BJ (cell line): ENCODE measurements around the gene TBC1D9B. TPM values are rescaled to one million over a fixed set of nuclear protein-coding genes. Genes with fewer than 3 reads are reported as not detected.

Source experiments
- CTCF ChIA-PET: fragments of 350-600 bp; formaldehyde crosslinking; extraction: SDS; loops from one replicate; lab custom pipeline; 2021; ENCODE audit warnings: antibody characterized with exemption, inconsistent platforms; lab: Yijun Ruan, JAX
- POLR2A ChIA-PET: fragments of 300-600 bp; sonication (Branson Sonifier 250); formaldehyde crosslinking; extraction: SDS; loops from one replicate; lab custom pipeline; 2021; ENCODE audit warnings: antibody characterized with exemption; lab: Charles Lee
- DNase-seq: peaks from one replicate; pipeline ENCODE4 v3.0.0-alpha.2; 2011; ENCODE audit warnings: low read depth
- H3K27me3 ChIP-seq: 2 replicates; pipeline ENCODE4 v1.6.0; 2011; ENCODE audit warnings: low read length; ENCODE audit not compliant: control insufficient read depth, insufficient read depth
- H3K36me3 ChIP-seq: 2 replicates; pipeline ENCODE4 v1.5.1; 2011; ENCODE audit warnings: low read length; ENCODE audit not compliant: control insufficient read depth, insufficient read depth
- H3K4me3 ChIP-seq: 2 replicates; pipeline ENCODE4 v1.5.1; 2011; ENCODE audit warnings: low read depth, mild to moderate bottlenecking, control low read depth, low read length
- polyA plus RNA-seq: library from polyadenylated mRNA; depleted of rRNA; stranded (reverse); fragments of >200 nt; gene quantifications from 2 replicates; pipeline ENCODE4 v1.2.3, GENCODE V29; 2011
- TF ChIP-seq, protein P1 (sequence below): IDR thresholded peaks from 2 replicates; pipeline ENCODE4 v1.5.1; 2011; ENCODE audit warnings: low read depth, mild to moderate bottlenecking, control low read depth, inconsistent platforms, low read length, moderate library complexity; ENCODE audit not compliant: insufficient read depth

Gene TBC1D9B
- polyA plus RNA-seq, 1 experiment: 89.0 TPM

DNA sequence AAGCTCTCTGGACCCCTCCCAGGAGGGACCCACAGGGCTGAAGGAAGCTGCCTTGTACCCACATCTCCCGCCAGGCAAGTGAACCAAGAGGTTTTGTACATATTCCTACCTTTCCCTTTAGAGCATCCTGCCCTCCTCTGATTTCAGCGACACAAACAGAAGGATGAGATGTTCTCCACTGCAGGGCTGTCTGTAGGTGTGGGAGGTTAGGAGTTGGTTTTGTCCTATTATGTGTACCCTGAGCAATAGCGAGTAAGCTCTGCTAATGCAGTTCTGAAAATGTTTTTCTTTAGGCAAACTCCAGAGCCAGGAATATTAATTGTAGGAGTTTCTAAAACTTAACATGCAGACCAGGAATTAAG is 74.0 kb downstream of the TBC1D9B start:
- no peak for DNase-seq
- TF ChIP-seq, protein P1, sequence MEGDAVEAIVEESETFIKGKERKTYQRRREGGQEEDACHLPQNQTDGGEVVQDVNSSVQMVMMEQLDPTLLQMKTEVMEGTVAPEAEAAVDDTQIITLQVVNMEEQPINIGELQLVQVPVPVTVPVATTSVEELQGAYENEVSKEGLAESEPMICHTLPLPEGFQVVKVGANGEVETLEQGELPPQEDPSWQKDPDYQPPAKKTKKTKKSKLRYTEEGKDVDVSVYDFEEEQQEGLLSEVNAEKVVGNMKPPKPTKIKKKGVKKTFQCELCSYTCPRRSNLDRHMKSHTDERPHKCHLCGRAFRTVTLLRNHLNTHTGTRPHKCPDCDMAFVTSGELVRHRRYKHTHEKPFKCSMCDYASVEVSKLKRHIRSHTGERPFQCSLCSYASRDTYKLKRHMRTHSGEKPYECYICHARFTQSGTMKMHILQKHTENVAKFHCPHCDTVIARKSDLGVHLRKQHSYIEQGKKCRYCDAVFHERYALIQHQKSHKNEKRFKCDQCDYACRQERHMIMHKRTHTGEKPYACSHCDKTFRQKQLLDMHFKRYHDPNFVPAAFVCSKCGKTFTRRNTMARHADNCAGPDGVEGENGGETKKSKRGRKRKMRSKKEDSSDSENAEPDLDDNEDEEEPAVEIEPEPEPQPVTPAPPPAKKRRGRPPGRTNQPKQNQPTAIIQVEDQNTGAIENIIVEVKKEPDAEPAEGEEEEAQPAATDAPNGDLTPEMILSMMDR: no peak
- H3K27me3 ChIP-seq: no peaks in the 10 kb centered on the region
- H3K4me3 ChIP-seq: no peak overlapping the region
- POLR2A ChIA-PET: no interaction called here
- CTCF ChIA-PET: no interaction called here
- peaks cover 58% of the 10 kb centered on the region for H3K36me3 ChIP-seq

DNA sequence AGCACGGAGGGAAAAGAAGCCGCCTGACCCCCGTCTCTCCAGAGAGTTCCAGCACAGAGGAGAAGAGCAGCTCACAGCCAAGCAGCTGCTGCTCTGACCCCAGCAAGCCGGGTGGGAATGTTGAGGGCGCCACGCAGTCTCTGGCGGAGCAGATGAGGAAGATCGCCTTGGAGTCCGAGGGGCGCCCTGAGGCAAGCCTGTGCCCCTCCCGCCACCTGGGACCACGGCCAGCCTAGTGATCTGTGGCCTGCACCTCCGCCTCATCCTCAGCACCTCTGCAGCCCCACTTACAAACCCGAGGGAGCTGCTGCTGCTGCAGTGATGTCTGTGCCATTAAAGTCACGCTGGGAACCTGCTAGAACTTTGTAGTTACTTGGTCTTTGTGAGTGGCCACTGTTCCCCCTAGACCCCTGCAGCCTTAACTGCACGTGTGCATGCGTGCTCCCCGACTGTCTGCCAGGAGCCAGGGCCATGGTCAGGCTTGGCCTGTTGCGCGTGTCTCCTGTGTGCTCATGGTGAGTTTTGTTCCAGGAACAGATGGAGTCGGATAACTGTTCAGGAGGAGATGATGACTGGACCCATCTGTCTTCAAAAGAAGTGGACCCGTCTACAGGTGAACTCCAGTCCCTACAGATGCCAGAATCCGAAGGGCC is 74.5 kb downstream of the TBC1D9B start:
- ChIA-PET POLR2A (interaction anchor here (1.0 kb wide), 1 partner anchor 11 kb away, joined by 3 read pairs; no protein-coding TSS in a partner anchor), CTCF (interaction anchor here (0.8 kb wide), 1 partner anchor 13 kb away, joined by 3 read pairs; the partner anchor contains the start of gene SQSTM1)
- DNase-seq: no peak
- Histone ChIP-seq H3K36me3 (peaks cover 59% of the 10 kb centered on the region), H3K27me3 (no peaks in the 10 kb centered on the region), H3K4me3 (no peak overlapping the region)
- TF ChIP-seq, protein P1: no peak

DNA sequence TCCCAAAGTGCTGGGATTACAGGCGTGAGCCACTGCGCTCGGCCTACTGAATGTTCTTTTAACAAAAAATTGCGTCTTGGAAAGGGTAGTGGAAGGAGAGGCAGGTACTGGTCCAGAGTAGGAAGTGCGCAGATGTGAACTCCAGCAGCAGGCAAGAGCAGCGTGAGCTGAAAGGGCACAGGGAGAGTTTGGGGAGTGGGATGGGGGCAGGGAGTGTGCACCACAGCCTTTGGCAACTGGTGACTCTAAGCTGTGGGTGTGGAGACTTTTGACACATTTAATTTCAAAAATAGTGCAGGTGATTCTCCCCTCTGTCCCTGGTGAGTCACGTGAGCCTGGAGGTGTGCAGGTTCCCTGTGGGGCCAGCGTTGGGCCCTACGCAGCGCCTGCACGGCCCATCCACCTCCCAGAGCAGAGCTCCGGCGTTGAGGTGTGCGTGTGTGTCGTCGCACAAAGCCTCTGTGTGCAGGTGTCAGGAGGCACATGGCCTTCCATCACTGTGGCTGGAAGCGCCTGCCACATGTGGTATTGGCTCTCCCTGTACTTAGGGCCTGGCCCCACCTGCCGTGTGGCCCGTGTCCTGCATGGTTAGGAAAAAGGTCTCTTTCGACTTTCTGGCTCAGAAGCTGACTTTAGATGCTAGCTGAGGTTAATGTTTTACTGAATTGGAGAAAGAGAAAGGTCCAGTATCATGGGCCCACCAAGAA is 75.5 kb downstream of the TBC1D9B start:
- H3K36me3 ChIP-seq: peaks cover 54% of the 10 kb centered on the region
- TF ChIP-seq, protein P1: no peak
- ChIA-PET CTCF (no interaction called here), POLR2A (interaction anchor here (1.0 kb wide), 1 partner anchor 10 kb away, joined by 3 read pairs; no protein-coding TSS in a partner anchor)
- DNase-seq: no peak
- H3K4me3 ChIP-seq: no peak overlapping the region
- H3K27me3 ChIP-seq: no peaks in the 10 kb centered on the region

DNA sequence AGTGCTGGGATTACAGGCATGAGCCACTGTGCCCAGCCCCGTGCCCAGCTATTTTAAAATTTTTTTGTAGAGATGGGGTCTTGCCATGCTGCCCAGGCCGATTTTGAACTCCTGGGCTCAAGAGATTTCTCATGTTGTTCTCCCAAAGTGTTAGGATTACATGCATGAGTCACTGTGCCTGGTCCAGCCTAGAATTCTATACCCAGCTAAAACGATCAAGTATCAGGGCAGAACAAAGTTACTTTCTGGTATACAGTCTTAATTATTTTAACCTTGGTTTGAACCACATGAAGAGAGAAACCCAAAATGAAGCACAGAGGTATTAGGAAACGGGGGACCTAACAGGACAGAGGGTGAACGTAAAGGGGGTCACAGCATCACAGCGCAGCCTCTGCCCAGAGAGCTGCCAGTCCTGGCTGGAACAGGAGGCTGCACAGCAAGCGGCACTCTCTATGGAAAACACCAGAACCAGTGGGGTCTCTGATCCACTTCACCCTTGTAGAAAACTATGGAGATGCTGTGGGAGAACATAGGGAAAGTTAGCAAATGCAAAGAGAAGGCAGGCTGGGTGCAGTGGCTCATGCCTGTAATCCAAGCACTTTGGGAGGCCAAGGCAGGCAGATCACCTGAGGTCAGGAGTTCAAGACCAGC is 76.8 kb downstream of the TBC1D9B start:
- CTCF ChIA-PET: interaction anchor here (0.9 kb wide), 1 partner anchor 563 kb away, joined by 3 read pairs; no protein-coding TSS in a partner anchor
- TF ChIP-seq, protein P1: no peak
- no peak for DNase-seq
- Histone ChIP-seq H3K27me3 (no peaks in the 10 kb centered on the region), H3K4me3 (no peak overlapping the region), H3K36me3 (peaks cover 54% of the 10 kb centered on the region)
- POLR2A ChIA-PET: no interaction called here

DNA sequence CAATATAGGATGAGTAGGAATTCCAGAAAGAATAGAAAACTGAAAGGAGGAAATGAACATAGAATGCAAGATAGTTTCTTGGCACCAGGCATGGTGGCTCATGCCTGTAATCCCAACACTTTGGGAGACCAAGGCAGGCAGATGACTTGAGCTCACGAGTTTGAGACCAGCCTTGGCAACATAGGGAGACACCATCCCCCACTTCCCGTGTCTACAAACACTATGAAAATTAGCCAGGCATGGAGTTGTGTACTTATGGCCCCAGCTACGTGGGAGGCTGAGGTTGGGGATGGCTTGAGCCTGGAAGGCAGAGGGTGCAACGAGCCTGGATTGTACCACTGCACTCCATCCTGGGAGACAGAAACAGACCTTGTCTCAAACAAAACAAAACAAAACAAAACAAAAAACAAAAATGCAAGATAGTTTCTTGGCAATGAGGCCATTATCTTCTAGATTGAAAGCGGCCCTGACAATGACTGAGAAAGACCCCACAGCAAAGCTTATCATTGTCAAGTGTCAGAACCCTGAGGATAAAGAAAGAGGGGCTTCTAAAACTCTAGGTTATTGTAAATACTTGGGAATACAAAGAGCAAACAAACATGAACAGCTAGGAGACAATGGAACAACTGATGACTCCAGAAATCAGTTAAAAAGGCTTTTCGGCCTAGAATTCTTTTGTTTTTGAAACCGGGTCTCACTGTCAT is 77.8 kb downstream of the TBC1D9B start:
- CTCF ChIA-PET: interaction anchor here (0.7 to 1.0 kb wide), 3 partner anchors 21 to 562 kb away, joined by 3 read pairs; no protein-coding TSS in a partner anchor
- Histone ChIP-seq H3K4me3 (no peak overlapping the region), H3K36me3 (peaks cover 64% of the 10 kb centered on the region), H3K27me3 (no peaks in the 10 kb centered on the region)
- POLR2A ChIA-PET: no interaction called here
- TF ChIP-seq, protein P1: no peak
- DNase-seq: no peak
